ENCODE measurements around the gene ULBP1.

DNA sequence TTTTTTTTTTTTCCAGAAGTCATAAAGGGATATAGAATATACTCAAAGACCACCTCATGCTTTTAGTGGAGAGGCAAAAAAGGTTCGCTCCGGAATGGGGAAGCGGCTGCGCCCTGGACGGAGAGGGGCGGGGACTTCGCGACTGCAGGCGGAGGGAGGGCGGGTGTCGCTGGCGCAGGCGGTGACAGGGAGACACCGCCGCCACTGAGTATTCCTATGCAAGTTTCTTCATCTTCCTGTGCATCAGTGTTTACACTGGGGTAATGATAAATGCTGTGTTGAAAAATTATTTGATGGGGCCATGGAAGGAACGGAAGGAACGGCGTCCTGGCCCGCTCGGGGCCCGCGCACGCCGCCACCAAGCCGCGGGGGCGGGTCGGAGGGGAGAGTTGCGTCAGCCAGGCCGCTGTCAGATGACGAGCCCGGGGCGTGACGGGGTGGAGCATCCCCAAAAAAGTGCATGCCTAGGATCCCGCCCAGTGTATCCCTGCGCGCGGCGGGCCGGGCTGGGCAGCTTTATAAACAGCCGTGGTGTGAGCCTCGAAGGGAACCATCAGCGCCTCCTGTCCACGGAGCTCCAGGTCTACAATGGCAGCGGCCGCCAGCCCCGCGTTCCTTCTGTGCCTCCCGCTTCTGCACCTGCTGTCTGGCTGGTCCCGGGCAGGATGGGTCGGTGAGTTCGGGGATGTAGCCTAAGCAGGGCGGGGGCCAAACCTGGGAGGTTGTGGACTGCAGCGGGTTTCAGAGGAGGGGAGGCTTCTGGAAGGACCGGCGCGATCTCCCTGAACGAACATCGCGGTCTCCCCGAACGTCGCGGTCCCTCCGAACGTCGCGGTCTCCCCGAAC lies at the start of gene ULBP1:
- TF ChIP-seq CTCF (IDR thresholded peaks at IDR 0.05; ENCODE audit: insufficient read depth, low read length, poor library complexity, severe bottlenecking) = no peak
- TF ChIP-seq EZH2phosphoT487 (conservative IDR thresholded peaks at IDR 0.05; ENCODE audit: low read length) = no peak
